Neuronal stem cell (in vitro differentiated cells): Measurements from ENCODE around the gene IL12A.
A peak's percentile ranks its signal among the peaks of the same experiment; 100 is the strongest.

Experiments used
- DNase-seq: peaks from one replicate; pipeline ENCODE4 v3.0.0-alpha.2; 2013; ENCODE audit warnings: low spot score
- H2AFZ ChIP-seq: one replicate; pipeline ENCODE4 v1.6.1; 2013; ENCODE audit warnings: mild to moderate bottlenecking, low read length, inconsistent platforms
- H2AK5ac ChIP-seq: 2 replicates; pipeline ENCODE4 v1.6.1; 2013; ENCODE audit warnings: low read depth, mild to moderate bottlenecking, inconsistent platforms, low read length, moderate library complexity, mixed read lengths
- H2BK120ac ChIP-seq: 2 replicates; pipeline ENCODE4 v1.6.1; 2013; ENCODE audit warnings: low read depth, mild to moderate bottlenecking, inconsistent platforms, low read length, moderate library complexity, mixed read lengths
- H2BK12ac ChIP-seq: one replicate; pipeline ENCODE4 v1.6.1; 2013; ENCODE audit warnings: low read length, inconsistent platforms
- H2BK15ac ChIP-seq: 2 replicates; pipeline ENCODE4 v1.6.1; 2013; ENCODE audit warnings: mild to moderate bottlenecking, low read length, inconsistent platforms, mixed read lengths
- H2BK5ac ChIP-seq: one replicate; pipeline ENCODE4 v1.6.1; 2013; ENCODE audit warnings: inconsistent platforms, mild to moderate bottlenecking, low read length, moderate library complexity
- H3K14ac ChIP-seq: one replicate; pipeline ENCODE4 v1.6.1; 2013; ENCODE audit warnings: low read length, inconsistent platforms
- H3K18ac ChIP-seq: 2 replicates; pipeline ENCODE4 v1.6.1; 2013; ENCODE audit warnings: low read length, inconsistent platforms
- H3K23ac ChIP-seq: 2 replicates; pipeline ENCODE4 v1.6.1; 2013; ENCODE audit warnings: low read depth, mild to moderate bottlenecking, mixed read lengths, low read length, inconsistent platforms; ENCODE audit not compliant: poor library complexity
- H3K27ac ChIP-seq: replicated peaks from 3 replicates; pipeline ENCODE4 v1.5.1; 2013; ENCODE audit warnings: low read length, inconsistent platforms
- H3K27me3 ChIP-seq, 3 experiments: 2 replicates each; pipeline ENCODE4 v1.6.1; 2013; ENCODE audit warnings: low read length in 3 of 3, mild to moderate bottlenecking in 2 of 3, inconsistent platforms in 1 of 3, low read depth in 1 of 3, mixed read lengths in 1 of 3, moderate library complexity in 1 of 3; ENCODE audit not compliant: control insufficient read depth in 3 of 3, insufficient read depth in 3 of 3
- H3K36me3 ChIP-seq, 2 donors: replicated peaks in 1 of 2; 2 replicates each; pipeline ENCODE4 v1.6.1; 2013; ENCODE audit warnings: low read length in 2 of 2; ENCODE audit not compliant: control insufficient read depth in 2 of 2, insufficient read depth in 2 of 2
- H3K4ac ChIP-seq: 2 replicates; pipeline ENCODE4 v1.6.1; 2013; ENCODE audit warnings: inconsistent platforms, mild to moderate bottlenecking, low read length, moderate library complexity
- H3K4me1 ChIP-seq, 2 donors: 1 replicate in 1 of 2; 2 replicates in 1 of 2; pipeline ENCODE4 v1.6.1; 2013; ENCODE audit warnings: low read length in 2 of 2, low read depth in 1 of 2; ENCODE audit not compliant: control insufficient read depth in 2 of 2, insufficient read depth in 1 of 2
- H3K4me2 ChIP-seq: one replicate; pipeline ENCODE4 v1.6.1; 2013; ENCODE audit warnings: mild to moderate bottlenecking, low read length, inconsistent platforms; ENCODE audit not compliant: insufficient read depth, poor library complexity, severe bottlenecking
- H3K4me3 ChIP-seq, 2 donors: 2 replicates each; pipeline ENCODE4 v1.5.1; 2013; ENCODE audit warnings: low read length in 2 of 2, mild to moderate bottlenecking in 2 of 2, inconsistent platforms in 1 of 2, moderate library complexity in 1 of 2
- H3K79me1 ChIP-seq: one replicate; pipeline ENCODE4 v1.6.1; 2013; ENCODE audit warnings: low read depth, mild to moderate bottlenecking, inconsistent platforms, low read length, moderate library complexity
- H3K9ac ChIP-seq: one replicate; pipeline ENCODE4 v1.6.1; 2013; ENCODE audit warnings: mild to moderate bottlenecking, low read depth, low read length, inconsistent platforms; ENCODE audit not compliant: poor library complexity
- H3K9me3 ChIP-seq, 2 donors: replicated peaks in 1 of 2; 2 replicates each; pipeline versions ENCODE3 to v1.6.1; 2013; ENCODE audit warnings: low read length in 2 of 2, mild to moderate bottlenecking in 2 of 2, inconsistent platforms in 1 of 2, low read depth in 1 of 2, mixed read lengths in 1 of 2, moderate library complexity in 1 of 2; ENCODE audit not compliant: control insufficient read depth in 2 of 2, insufficient read depth in 1 of 2
- H4K8ac ChIP-seq: one replicate; pipeline ENCODE4 v1.6.1; 2013; ENCODE audit warnings: low read depth, mild to moderate bottlenecking, inconsistent platforms, low read length, moderate library complexity
- H4K91ac ChIP-seq: one replicate; pipeline ENCODE4 v1.6.1; 2013; ENCODE audit warnings: low read length, low read depth, mild to moderate bottlenecking, inconsistent platforms; ENCODE audit not compliant: poor library complexity
- WGBS, 2 donors: extraction: QIAGEN DNeasy Blood & Tissue Kit; methylation state at CpG; one replicate each; pipeline ENCODE4 v1.1.7; 2013; ENCODE audit warnings: missing lambda C conversion rate in 2 of 2, mixed read lengths in 1 of 2; ENCODE audit not compliant: insufficient read length in 2 of 2, insufficient replicate concordance in 1 of 2; ENCODE audit errors: extremely low coverage in 2 of 2; 5-methylcytosine and 5-hydroxymethylcytosine counted together

The IL12A gene

DNA sequence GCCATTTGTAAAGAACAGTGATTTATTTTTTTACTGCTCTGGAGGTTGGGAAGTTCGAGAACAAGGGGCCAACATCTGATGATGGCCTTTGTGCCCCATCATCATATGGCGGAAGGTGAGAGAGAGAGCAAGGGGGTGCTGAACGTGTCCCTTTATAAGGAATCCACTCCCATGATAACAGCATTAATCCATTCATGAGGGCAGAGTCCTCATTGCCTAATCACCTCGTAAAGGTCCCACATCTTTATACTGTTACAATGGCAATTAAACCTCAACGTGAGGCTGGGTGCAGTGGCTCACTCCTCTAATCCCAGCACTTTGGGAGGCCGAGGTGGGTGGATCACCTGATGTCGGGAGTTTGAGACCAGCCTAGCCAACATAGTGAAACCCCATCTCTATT, 8.3 kb downstream of the IL12A start:
- Histone ChIP-seq H2BK120ac (no peak overlapping the region), H3K4ac (no peak overlapping the region), H2AFZ (no peak overlapping the region), H3K27ac (no peak overlapping the region), H2BK5ac (no peak overlapping the region), H3K23ac (no peak overlapping the region), H2AK5ac (no peak overlapping the region), H3K4me3 (no peak overlapping the region), H2BK12ac (no peak overlapping the region), H3K14ac (no peak overlapping the region), H2BK15ac (no peak overlapping the region), H3K36me3 (no peaks in the 10 kb centered on the region), H3K4me2 (no peak overlapping the region), H4K8ac (no peak overlapping the region), H3K18ac (no peak overlapping the region), H3K79me1 (no peaks in the 10 kb centered on the region), H3K9ac (no peak overlapping the region), H3K4me1 (peaks cover 0 to 5% of the 10 kb centered on the region in 2 donors), H3K9me3 (no peaks in the 10 kb centered on the region), H3K27me3 (peaks cover 0 to 22% (median 0%) of the 10 kb centered on the region in 3 experiments), H4K91ac (no peak overlapping the region)
- DNase-seq, result no peak
- no CpG with 5 or more reads among the region's 7 CpGs for WGBS, 2 donors

DNA sequence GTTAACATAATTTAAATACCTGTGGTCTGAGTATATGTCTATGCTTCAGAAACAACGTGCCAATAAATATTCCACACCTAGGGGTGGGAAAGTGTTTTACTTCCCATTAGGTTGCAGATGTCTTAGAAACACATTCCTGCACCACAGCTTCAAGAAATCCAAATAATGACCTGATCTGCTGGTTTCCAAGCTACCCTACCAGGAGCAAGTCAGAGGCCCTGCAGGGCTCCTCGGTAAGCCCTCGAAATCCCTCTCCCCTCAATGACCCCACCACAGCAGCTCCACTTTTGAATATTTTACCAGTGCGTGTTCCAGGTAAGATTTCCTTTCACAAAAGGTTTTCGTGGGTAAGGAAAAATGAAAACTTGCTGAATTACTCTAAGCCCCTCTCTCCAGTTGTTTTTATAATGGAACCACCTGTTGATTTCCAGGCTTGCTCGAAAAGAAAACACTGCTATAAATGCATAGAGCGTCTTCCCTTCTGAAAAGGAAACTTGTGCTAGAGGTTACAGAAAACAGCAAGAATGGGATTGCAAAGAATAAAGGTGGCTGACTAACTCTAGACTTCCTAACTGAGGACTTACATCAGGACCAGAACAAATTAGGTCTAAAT, 12.6 kb downstream of the IL12A start:
- Histone ChIP-seq H3K14ac (no peak overlapping the region), H2AK5ac (no peak overlapping the region), H2BK5ac (no peak overlapping the region), H3K27ac (peak overlapping the region; percentile 52), H2BK12ac (no peak overlapping the region), H4K91ac (no peak overlapping the region), H4K8ac (no peak overlapping the region), H3K4me2 (no peak overlapping the region), H3K9me3 (no peaks in the 10 kb centered on the region), H3K36me3 (no peaks in the 10 kb centered on the region), H2BK15ac (no peak overlapping the region), H3K4me1 (peaks cover 0 to 7% of the 10 kb centered on the region in 2 donors), H3K27me3 (peaks cover 0 to 15% (median 0%) of the 10 kb centered on the region in 3 experiments), H3K18ac (no peak overlapping the region), H2AFZ (no peak overlapping the region), H2BK120ac (no peak overlapping the region), H3K79me1 (no peaks in the 10 kb centered on the region), H3K4ac (no peak overlapping the region), H3K4me3 (no peak overlapping the region), H3K23ac (no peak overlapping the region), H3K9ac (no peak overlapping the region)
- no peak for DNase-seq
- WGBS, 2 donors, result no CpG with 5 or more reads among the region's 7 CpGs

DNA sequence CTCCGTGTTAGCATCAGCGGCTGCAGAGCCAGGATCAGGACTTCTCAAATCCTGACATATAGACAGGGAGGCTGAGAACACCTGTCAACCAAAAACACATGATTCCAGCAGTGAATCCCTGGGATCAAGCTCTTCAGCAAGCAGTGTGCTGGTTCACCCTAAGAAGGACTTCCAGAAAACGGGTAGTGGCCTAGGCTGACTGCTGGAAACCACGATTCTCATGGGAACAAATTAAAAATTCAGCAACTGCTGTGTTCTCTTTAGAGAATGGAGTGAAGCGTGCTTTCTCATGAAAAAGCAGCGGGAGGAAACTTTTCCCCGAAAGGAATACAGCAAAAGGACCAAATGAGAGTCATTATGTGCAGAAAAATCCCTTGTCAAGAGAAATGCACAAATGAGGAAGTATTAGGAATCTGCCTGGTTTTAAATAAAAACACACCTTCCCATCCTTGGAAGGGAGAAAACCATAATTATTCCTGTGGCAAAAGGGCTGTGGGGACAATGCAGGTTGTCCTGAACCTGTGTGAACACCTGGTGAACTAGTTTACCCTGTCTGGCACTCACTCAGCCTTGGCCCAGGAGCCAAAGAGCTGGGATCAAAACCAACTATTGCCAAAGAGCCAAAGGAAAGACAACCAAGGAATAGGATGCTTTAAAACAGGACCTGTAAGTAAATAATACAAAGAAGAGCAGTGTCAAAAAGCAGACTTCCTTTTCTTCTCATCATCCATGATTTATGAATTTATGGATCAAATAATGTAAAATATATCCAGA, 13.4 kb downstream of the IL12A start:
- Histone ChIP-seq H2BK12ac (peak overlapping the region; percentile 4), H3K36me3 (no peaks in the 10 kb centered on the region), H3K9me3 (no peaks in the 10 kb centered on the region), H3K23ac (no peak overlapping the region), H2BK5ac (no peak overlapping the region), H3K9ac (no peak overlapping the region), H2AFZ (no peak overlapping the region), H2AK5ac (no peak overlapping the region), H3K4me3 (no peak overlapping the region), H2BK15ac (no peak overlapping the region), H3K27me3 (peaks cover 0 to 15% (median 0%) of the 10 kb centered on the region in 3 experiments), H4K8ac (no peak overlapping the region), H3K18ac (no peak overlapping the region), H3K4me1 (peaks cover 0 to 7% of the 10 kb centered on the region in 2 donors), H4K91ac (no peak overlapping the region), H3K4ac (no peak overlapping the region), H3K27ac (peak overlapping the region; percentile 52), H3K79me1 (no peaks in the 10 kb centered on the region), H2BK120ac (no peak overlapping the region), H3K4me2 (no peak overlapping the region), H3K14ac (no peak overlapping the region)
- WGBS, 2 donors, result no CpG with 5 or more reads among the region's 7 CpGs
- no peak for DNase-seq

DNA sequence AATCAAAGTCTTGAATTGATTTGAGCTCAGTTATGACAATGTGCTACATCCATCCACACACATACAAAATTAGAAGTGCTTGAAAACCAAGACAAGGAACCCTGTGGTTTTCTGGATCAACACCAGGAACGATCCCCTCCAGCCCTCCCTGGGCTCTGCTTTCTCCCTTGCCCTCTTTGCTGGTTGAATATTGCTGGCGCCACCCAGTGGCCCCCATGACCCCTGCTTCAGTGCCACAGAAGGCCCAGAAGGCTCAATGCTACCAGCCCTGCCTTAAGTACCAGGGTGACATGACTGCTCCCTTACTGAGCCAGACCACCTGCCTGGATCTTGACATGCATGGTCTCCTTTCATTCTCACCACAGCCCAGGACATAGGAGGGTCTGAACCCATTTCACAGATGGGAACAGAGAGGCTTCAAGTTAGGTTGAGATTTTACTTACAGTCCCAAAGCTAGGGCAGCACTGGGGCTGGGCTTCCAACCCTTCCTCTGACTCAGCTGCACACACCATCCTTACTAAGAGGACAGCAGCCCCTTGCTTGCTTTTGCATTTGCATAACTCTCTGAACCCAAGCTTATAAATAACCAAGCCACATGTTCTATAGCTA, 15.0 kb downstream of the IL12A start:
- H3K9me3 ChIP-seq, result no peaks in the 10 kb centered on the region
- H3K27me3 ChIP-seq, result peaks cover 0 to 5% (median 0%) of the 10 kb centered on the region in 3 experiments
- H3K4me3 ChIP-seq, result no peak overlapping the region
- no peak overlapping the region for H4K8ac ChIP-seq
- no peak overlapping the region for H2AK5ac ChIP-seq
- no peak overlapping the region for H3K4me2 ChIP-seq
- H3K27ac ChIP-seq, result no peak overlapping the region
- H2BK120ac ChIP-seq, result no peak overlapping the region
- H3K4me1 ChIP-seq, result peaks cover 0 to 7% of the 10 kb centered on the region in 2 donors
- H3K23ac ChIP-seq, result no peak overlapping the region
- no peak overlapping the region for H3K9ac ChIP-seq
- no peak overlapping the region for H2BK15ac ChIP-seq
- no peak overlapping the region for H2BK12ac ChIP-seq
- peak; percentile 24 for DNase-seq
- no peak overlapping the region for H2BK5ac ChIP-seq
- no peak overlapping the region for H4K91ac ChIP-seq
- WGBS, 2 donors, result no CpG with 5 or more reads among the region's 2 CpGs
- H3K4ac ChIP-seq, result no peak overlapping the region
- H2AFZ ChIP-seq, result no peak overlapping the region
- no peak overlapping the region for H3K18ac ChIP-seq
- no peak overlapping the region for H3K14ac ChIP-seq
- no peaks in the 10 kb centered on the region for H3K79me1 ChIP-seq
- H3K36me3 ChIP-seq, result no peaks in the 10 kb centered on the region
